Measurements from ENCODE around the gene PCDHA8. TPM values are rescaled to one million over a fixed set of nuclear protein-coding genes. Genes with fewer than 3 reads are reported as not detected.
A peak's percentile ranks its signal among the peaks of the same experiment; 100 is the strongest.
"Not testable (repeated sequence)": the region's sequence is repeated elsewhere in the genome, so short reads cannot be mapped to it uniquely, and the experiment has no call there.

Gene PCDHA8
- total RNA-seq, 1 experiment from 2014 or later: not detected

DNA sequence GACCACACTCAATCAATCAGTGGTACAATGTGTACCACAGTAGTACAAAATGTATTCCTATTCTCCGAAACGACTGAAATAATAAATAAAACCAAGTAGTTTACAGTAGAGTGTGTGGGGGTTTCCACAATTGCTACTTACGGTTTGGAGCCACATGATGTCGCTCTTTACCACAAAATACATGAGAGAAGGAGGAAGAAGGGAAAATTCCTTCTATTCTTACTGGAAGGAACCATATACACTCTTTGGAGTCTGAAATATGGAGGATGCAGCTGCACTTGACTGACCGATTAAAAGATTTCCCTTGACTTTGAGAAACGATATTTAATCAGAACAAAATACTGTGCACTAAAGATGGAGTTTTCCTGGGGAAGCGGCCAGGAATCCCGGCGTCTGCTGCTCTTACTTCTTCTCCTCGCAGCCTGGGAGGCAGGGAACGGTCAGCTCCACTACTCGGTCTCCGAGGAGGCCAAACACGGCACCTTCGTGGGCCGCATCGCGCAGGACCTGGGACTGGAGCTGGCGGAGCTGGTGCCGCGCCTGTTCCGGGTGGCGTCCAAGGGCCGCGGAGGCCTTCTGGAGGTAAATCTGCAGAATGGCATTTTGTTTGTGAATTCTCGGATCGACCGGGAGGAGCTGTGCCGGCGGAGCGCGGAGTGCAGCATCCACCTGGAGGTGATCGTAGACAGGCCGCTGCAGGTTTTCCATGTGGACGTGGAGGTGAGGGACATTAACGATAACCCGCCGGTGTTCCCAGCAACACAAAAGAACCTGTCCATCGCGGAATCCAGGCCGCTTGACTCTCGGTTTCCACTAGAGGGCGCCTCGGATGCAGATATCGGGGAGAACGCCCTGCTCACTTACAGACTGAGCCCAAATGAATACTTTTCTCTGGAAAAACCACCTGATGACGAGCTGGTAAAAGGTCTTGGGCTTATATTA, 33.9 kb upstream of the PCDHA8 start, which contains the start of gene PCDHA4:
PCDHA4 (plus strand) TSS at position 235 of the 942 bp plus-strand sequence.
- H3F3A ChIP-seq (ENCODE audit: insufficient read depth, low read depth): no peaks in the 10 kb centered on the region
- no peaks in the 10 kb centered on the region for H3K9me2 ChIP-seq (ENCODE audit: insufficient read depth)
- no peak for DNase-seq
- H3K4me1 ChIP-seq (replicated peaks; ENCODE audit: insufficient read depth): no peaks in the 10 kb centered on the region
- intact Hi-C loops (cut with micrococcal nuclease; ENCODE audit: unreplicated experiment): no loop called here
- POLR2A ChIA-PET (ENCODE audit: unreplicated experiment): no interaction called here
- H3K27me3 ChIP-seq (ENCODE audit: insufficient read depth, low read depth): no peaks in the 10 kb centered on the region
- no peaks in the 10 kb centered on the region; the same call in 1 of the 2 replicates for H3K9me3 ChIP-seq (ENCODE audit: insufficient read depth, low read depth)
- no peaks in the 10 kb centered on the region for H3K36me3 ChIP-seq (ENCODE audit: low read depth)
- TF ChIP-seq, protein P1, sequence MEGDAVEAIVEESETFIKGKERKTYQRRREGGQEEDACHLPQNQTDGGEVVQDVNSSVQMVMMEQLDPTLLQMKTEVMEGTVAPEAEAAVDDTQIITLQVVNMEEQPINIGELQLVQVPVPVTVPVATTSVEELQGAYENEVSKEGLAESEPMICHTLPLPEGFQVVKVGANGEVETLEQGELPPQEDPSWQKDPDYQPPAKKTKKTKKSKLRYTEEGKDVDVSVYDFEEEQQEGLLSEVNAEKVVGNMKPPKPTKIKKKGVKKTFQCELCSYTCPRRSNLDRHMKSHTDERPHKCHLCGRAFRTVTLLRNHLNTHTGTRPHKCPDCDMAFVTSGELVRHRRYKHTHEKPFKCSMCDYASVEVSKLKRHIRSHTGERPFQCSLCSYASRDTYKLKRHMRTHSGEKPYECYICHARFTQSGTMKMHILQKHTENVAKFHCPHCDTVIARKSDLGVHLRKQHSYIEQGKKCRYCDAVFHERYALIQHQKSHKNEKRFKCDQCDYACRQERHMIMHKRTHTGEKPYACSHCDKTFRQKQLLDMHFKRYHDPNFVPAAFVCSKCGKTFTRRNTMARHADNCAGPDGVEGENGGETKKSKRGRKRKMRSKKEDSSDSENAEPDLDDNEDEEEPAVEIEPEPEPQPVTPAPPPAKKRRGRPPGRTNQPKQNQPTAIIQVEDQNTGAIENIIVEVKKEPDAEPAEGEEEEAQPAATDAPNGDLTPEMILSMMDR (conservative IDR thresholded peaks at IDR 0.05): peak; percentile 19; the same call in 1 of the 2 replicates
- no peak for TF ChIP-seq EZH2 (IDR thresholded peaks at IDR 0.05; ENCODE audit: low read depth)
- H3K27ac ChIP-seq: no peak within 1 kb of the TSS
- CTCF ChIA-PET: no interaction called here
- H3K79me2 ChIP-seq (ENCODE audit: low read depth): no peaks in the 10 kb centered on the region
- no TSS peak for BruUV-seq (replicated peaks)
- no peak within 1 kb of the TSS for H3K4me3 ChIP-seq
- no peaks in the 10 kb centered on the region for H4K20me1 ChIP-seq (ENCODE audit: insufficient read depth)
- no peak within 1 kb of the TSS for H3K4me2 ChIP-seq
- no peak within 1 kb of the TSS for H2AFZ ChIP-seq

DNA sequence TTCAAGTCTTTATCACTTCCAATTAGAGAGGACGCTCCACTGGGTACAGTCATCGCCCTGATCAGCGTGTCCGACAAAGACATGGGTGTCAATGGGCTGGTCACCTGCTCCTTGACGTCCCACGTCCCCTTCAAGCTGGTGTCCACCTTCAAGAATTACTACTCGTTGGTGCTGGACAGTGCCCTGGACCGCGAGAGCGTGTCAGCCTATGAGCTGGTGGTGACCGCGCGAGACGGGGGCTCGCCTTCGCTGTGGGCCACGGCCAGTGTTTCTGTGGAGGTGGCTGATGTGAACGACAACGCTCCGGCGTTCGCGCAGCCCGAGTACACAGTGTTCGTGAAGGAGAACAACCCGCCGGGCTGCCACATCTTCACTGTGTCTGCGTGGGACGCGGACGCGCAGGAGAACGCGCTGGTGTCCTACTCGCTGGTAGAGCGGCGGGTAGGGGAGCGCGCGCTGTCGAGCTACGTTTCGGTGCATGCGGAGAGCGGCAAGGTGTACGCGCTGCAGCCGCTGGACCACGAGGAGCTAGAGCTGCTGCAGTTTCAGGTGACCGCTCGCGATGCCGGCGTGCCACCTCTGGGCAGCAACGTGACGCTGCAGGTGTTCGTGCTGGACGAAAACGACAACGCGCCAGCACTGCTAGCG, 32.6 kb upstream of the PCDHA8 start:
- H3K4me2 ChIP-seq; H3K27me3 ChIP-seq (ENCODE audit: insufficient read depth, low read depth); POLR2A ChIA-PET (ENCODE audit: unreplicated experiment); H2AFZ ChIP-seq; H4K20me1 ChIP-seq (ENCODE audit: insufficient read depth); H3K79me2 ChIP-seq (ENCODE audit: low read depth); H3K4me3 ChIP-seq; H3K9me2 ChIP-seq (ENCODE audit: insufficient read depth); CTCF ChIA-PET; BruUV-seq (replicated peaks); DNase-seq; H3K4me1 ChIP-seq (replicated peaks; ENCODE audit: insufficient read depth); intact Hi-C loops (cut with micrococcal nuclease; ENCODE audit: unreplicated experiment); H3F3A ChIP-seq (ENCODE audit: insufficient read depth, low read depth); H3K36me3 ChIP-seq (ENCODE audit: low read depth); H3K27ac ChIP-seq; H3K9me3 ChIP-seq (ENCODE audit: insufficient read depth, low read depth): not testable (repeated sequence)

DNA sequence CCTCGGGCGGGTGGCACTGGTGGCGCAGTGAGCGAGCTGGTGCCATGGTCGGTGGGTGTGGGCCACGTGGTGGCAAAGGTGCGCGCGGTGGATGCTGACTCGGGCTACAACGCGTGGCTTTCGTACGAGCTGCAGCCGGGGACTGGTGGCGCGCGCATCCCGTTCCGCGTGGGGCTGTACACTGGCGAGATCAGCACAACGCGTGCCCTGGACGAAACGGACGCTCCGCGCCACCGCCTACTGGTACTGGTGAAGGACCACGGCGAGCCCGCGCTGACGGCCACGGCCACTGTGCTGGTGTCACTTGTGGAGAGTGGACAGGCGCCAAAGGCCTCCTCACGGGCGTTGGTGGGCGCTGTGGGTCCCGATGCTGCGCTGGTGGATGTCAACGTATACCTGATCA, 32.1 kb upstream of the PCDHA8 start:
- TF ChIP-seq EZH2 (IDR thresholded peaks at IDR 0.05; ENCODE audit: low read depth): no peak
- TF ChIP-seq, protein P1 (conservative IDR thresholded peaks at IDR 0.05): no peak
- CTCF ChIA-PET: no interaction called here
- Histone ChIP-seq H4K20me1 (ENCODE audit: insufficient read depth) (no peaks in the 10 kb centered on the region), H3K27me3 (ENCODE audit: insufficient read depth, low read depth) (no peaks in the 10 kb centered on the region), H3K36me3 (ENCODE audit: low read depth) (no peaks in the 10 kb centered on the region), H3K9me3 (ENCODE audit: insufficient read depth, low read depth) (no peaks in the 10 kb centered on the region; the same call in 1 of the 2 replicates), H3K4me2 (no peak overlapping the region), H3K4me1 (replicated peaks; ENCODE audit: insufficient read depth) (no peaks in the 10 kb centered on the region), H3K27ac (no peak overlapping the region), H3K9me2 (ENCODE audit: insufficient read depth) (no peaks in the 10 kb centered on the region), H3F3A (ENCODE audit: insufficient read depth, low read depth) (no peaks in the 10 kb centered on the region), H2AFZ (no peak overlapping the region), H3K79me2 (ENCODE audit: low read depth) (no peaks in the 10 kb centered on the region), H3K4me3 (no peak overlapping the region)
- intact Hi-C loops (cut with micrococcal nuclease; ENCODE audit: unreplicated experiment): no loop called here
- DNase-seq: no peak
- BruUV-seq (replicated peaks): no TSS peak
- POLR2A ChIA-PET (ENCODE audit: unreplicated experiment): no interaction called here
